Small intestine (tissue), 7 donors: ENCODE data around the gene MIOS. TPM values are rescaled to one million over a fixed set of nuclear protein-coding genes. Genes with fewer than 3 reads are reported as not detected.
"Not testable (repeated sequence)": the region's sequence is repeated elsewhere in the genome, so short reads cannot be mapped to it uniquely, and the experiment has no call there.

ENCODE experiments used
- DNase-seq, 2 donors: peaks; one replicate each; pipeline versions ENCODE4 v3.0.0 to v3.0.0-alpha.2; 2013
- FAIRE-seq: peaks from 2 replicates; lab custom pipeline; 2012; peaks lifted over from hg19 to GRCh38; lab: Jason Lieb, UNC
- H3K27ac ChIP-seq, 3 donors: one replicate each; pipeline ENCODE4 v1.5.1; 2013; ENCODE audit warnings: low read length in 2 of 3, mild to moderate bottlenecking in 2 of 3, control low read depth in 1 of 3, inconsistent platforms in 1 of 3, low read depth in 1 of 3, moderate library complexity in 1 of 3
- H3K27me3 ChIP-seq, 3 donors: one replicate each; pipeline ENCODE4 v1.6.1; 2013; ENCODE audit warnings: low read length in 3 of 3, inconsistent platforms in 1 of 3; ENCODE audit not compliant: control insufficient read depth in 3 of 3, insufficient read depth in 3 of 3
- H3K36me3 ChIP-seq, 3 donors: one replicate each; pipeline ENCODE4 v1.6.1; 2013; ENCODE audit warnings: low read length in 3 of 3, inconsistent platforms in 1 of 3, low read depth in 1 of 3, mild to moderate bottlenecking in 1 of 3, moderate library complexity in 1 of 3; ENCODE audit not compliant: control insufficient read depth in 3 of 3, insufficient read depth in 2 of 3
- H3K4me1 ChIP-seq, 3 donors: one replicate each; pipeline ENCODE4 v1.6.1; 2013; ENCODE audit warnings: low read length in 2 of 3, inconsistent platforms in 1 of 3, low read depth in 1 of 3, mild to moderate bottlenecking in 1 of 3, moderate library complexity in 1 of 3; ENCODE audit not compliant: control insufficient read depth in 3 of 3, insufficient read depth in 2 of 3
- H3K4me3 ChIP-seq, 3 donors: one replicate each; pipeline ENCODE4 v1.5.1; 2013; ENCODE audit warnings: low read length in 3 of 3, control low read depth in 1 of 3, inconsistent platforms in 1 of 3, low read depth in 1 of 3, mild to moderate bottlenecking in 1 of 3, moderate library complexity in 1 of 3
- H3K9me3 ChIP-seq, 2 donors: one replicate each; pipeline ENCODE4 v1.6.1; 2013; ENCODE audit warnings: low read depth in 1 of 2, low read length in 1 of 2; ENCODE audit not compliant: control insufficient read depth in 2 of 2, insufficient read depth in 1 of 2
- WGBS, 3 donors: extraction: QIAGEN DNeasy Blood & Tissue Kit; methylation state at CpG; one replicate each; pipeline ENCODE4 v1.1.7; 2013; 5-methylcytosine and 5-hydroxymethylcytosine counted together
- polyA plus RNA-seq, 4 donors: library from polyadenylated mRNA; stranded (reverse) in 3 of 4; unstranded in 1 of 4; fragments of 200-250 nt in 3 of 4; fragments of 120-200 nt in 1 of 4; gene quantifications; one replicate each; pipeline versions ENCODE4 v1.2.1 to v1.2.3, GENCODE V29; 2013
- donor health status: healthy with polysubstance abuse.
- donor health status: control.
- donor health status: control.
- donor health status: Bipolar disorder and iron deficiency.
- donor health status: healthy.

The MIOS gene
- polyA plus RNA-seq, 4 donors, result 10.5 to 20.0 (median 12.3) TPM

DNA sequence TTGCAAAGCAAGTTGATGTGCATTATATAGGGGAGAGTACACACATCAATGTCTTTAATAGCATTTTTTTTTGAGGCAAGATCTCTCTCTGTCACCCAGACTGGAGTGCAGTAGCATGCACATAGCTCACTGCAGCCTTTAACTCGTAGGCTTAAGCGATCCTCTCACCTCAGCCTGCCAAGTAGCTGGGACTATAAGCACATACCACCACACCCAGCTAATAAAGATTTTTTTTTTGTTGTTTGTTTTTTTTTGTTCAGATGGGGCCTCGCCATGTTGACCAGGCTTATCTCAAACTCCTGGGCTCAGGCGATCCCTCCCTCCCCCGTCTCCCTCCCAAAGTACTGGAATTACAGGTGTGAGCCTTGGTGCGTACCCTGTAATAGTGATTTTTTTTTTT, 75.4 kb downstream of the MIOS start:
- Histone ChIP-seq H3K4me3 (peak overlapping the region in 2 of 3 donors; percentile 5 to 28), H3K27me3 (no peaks in the 10 kb centered on the region), H3K4me1 (peaks cover 0 to 3% (median 0%) of the 10 kb centered on the region in 3 donors), H3K27ac (peak overlapping the region in 1 of 3 donors; percentile 95), H3K9me3 (peaks cover 0 to 11% of the 10 kb centered on the region in 2 donors), H3K36me3 (peaks cover 0 to 10% (median 0%) of the 10 kb centered on the region in 3 donors)
- FAIRE-seq (no peak), DNase-seq (peak; percentile 65 to 70)
- WGBS, 3 donors, result 15 to 67% (median 38%) methylated on average over 6 of the region's 6 CpGs

DNA sequence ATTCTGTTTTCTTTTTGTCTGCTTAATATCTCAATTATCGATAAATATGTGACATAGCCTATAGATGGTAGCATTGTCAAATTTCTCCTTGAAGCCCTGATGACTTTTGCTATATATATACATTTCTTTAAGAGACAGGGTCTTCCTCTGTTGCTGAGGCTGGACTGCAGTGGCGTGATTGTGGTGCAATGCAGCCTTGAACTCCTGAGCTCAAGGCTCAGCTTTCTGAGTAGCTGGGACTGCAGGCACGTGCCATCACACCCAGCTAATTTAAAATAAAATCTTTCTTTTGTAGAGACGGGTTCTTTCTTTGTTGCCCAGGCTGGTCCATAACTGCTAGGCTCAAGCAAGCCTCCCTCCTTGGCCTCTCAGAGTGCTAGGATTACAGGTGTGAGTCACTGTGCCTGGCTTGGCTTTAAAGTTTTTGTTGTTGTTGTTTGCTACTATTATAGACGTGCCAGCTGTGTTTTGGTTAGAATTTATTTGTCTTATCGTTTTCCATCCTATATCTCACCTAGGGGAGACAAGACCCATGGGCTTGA, 80.9 kb downstream of the MIOS start:
- H3K4me3 ChIP-seq, result no peak overlapping the region
- DNase-seq, result no peak

DNA sequence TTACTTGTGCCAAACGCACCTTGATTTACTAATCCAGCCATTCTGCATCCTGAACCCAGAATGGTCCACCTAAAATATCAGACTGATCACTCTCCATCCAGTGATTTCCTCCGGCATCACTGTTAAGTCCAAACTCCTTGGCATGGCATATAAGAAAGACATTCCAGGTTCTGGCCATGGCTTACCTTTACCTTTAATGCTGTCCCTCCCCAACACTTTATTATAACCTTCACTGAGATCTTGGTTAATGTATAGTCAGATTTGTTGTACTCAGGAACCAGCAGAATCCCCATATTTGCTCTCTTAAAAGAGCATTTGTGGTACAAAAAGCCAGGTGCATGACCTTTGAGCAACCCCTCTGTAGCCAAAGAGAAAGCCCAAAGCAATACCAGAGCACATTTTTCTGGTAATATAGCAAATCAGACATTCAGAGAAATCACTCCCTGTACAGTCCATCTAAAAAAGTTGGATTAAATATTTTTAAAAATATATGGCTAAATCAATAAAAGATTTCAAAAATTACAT, 84.1 kb downstream of the MIOS start:
- Histone ChIP-seq H3K4me1 (peaks cover 0 to 5% (median 0%) of the 10 kb centered on the region in 3 donors), H3K9me3 (peaks cover 0 to 10% of the 10 kb centered on the region in 2 donors), H3K27ac (no peak overlapping the region), H3K36me3 (peaks cover 0 to 6% (median 0%) of the 10 kb centered on the region in 3 donors), H3K27me3 (no peaks in the 10 kb centered on the region), H3K4me3 (no peak overlapping the region)
- 83 to 96% (median 91%) methylated on average over 2 of the region's 2 CpGs for WGBS, 3 donors
- FAIRE-seq (no peak), DNase-seq (no peak)

More for the DNA sequence above, 80.9 kb downstream of the MIOS start:
- Histone ChIP-seq H3K36me3 (peaks cover 0 to 10% (median 0%) of the 10 kb centered on the region in 3 donors), H3K4me1 (peaks cover 0 to 5% (median 0%) of the 10 kb centered on the region in 3 donors), H3K27me3 (no peaks in the 10 kb centered on the region), H3K9me3 (peaks cover 0 to 11% of the 10 kb centered on the region in 2 donors), H3K27ac (no peak overlapping the region)
- 70 to 77% (median 74%) methylated on average over 6 of the region's 6 CpGs for WGBS, 3 donors
- no peak for FAIRE-seq

DNA sequence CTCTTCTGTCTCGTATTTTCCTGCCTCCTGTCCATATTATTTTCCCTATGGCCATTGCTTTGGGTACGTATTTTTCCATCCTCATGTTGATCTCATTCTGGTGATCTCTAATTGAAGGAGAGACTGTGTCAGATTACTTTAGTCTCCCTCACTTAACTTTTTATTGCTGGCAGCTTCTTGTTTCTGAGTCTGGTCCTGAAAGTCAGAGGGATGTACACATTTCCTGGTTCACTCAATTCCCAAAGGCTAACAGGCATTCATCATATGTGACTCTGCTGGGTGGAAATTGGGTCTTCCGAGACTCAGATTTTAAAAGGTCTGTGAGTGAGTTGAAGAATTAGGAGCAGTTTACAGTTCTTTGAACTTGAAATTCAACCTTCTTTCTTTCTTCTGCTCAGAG, 84.8 kb downstream of the MIOS start:
- H3K9me3 ChIP-seq, result peaks cover 0 to 4% of the 10 kb centered on the region in 2 donors

DNA sequence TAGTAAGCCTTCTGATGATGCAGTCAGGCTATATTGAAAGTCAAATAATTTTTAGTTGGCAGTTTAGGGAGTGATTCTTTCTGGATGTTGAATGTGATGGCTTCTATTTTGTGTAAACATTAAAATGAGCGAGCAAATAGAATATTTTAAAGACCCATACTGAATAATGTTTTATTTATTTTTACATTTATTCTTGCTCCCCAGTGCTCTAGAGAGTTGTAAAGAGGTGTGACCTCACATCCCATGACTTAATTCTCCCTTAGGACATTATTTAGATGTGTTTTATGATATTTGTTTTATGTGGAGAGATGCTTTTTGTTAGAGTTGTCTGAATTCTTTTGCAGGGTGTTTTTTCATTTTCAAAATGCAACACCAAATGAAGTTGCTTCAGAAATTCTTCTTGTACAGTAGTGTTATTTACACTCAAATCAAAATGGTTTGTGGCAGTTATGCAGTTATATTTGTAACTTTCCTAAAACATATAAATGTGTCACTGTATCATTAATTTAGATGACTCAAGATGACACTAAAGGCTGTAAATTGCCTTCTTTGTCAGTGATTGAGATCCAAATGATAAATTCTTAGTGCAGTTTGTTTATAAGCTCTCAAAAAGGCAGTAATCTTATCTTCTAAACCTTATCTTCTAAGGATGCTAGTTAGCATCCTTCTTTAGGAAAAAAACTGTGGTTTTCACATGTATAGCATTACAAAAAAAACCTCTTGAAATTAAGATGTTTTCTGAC, 86.3 kb downstream of the MIOS start:
- FAIRE-seq (no peak), DNase-seq (no peak)
- Histone ChIP-seq H3K27ac (no peak overlapping the region), H3K4me3 (no peak overlapping the region), H3K4me1 (peaks cover 0 to 5% (median 0%) of the 10 kb centered on the region in 3 donors), H3K9me3 (no peaks in the 10 kb centered on the region), H3K36me3 (no peaks in the 10 kb centered on the region), H3K27me3 (no peaks in the 10 kb centered on the region)
- WGBS, 3 donors, result 75 to 91% (median 89%) methylated on average over 1 of the region's 1 CpG

More for the DNA sequence above, 84.8 kb downstream of the MIOS start:
- Histone ChIP-seq H3K27me3 (no peaks in the 10 kb centered on the region), H3K36me3 (peaks cover 0 to 3% (median 0%) of the 10 kb centered on the region in 3 donors), H3K27ac (no peak overlapping the region), H3K4me3 (no peak overlapping the region), H3K4me1 (peaks cover 0 to 5% (median 0%) of the 10 kb centered on the region in 3 donors)
- no peak for DNase-seq
- WGBS, 3 donors, result 71 to 92% (median 83%) methylated on average over 3 of the region's 3 CpGs
- no peak for FAIRE-seq

DNA sequence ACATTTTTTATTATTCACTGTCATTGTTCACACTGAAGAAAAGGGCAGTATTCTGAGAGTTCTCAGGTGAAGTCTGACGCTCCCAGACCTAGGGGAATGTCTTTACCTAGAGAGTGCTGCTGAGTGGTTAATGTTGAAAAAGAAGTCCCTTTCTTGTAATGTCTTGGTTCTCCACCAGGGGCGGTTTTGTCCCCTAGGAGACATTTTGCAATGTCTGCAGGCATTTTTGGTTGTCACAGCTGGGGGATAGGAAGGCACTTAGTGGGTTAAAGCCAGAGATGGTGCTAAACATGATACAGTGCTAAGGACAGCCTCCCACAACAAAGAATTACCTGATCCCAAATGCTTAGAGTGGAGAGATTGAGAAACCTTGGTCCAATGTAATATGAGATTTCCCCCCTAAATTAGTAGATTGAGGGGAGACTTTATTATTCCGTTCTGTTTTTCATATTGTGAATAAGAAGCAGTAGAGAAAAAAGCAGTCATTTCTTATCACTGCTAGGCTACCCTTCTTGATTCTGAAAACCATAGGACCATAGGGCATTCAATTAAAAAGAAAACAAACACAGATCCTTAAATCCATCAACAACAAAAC, 87.0 kb downstream of the MIOS start:
- WGBS, 3 donors, result 76 to 80% (median 77%) methylated on average over 3 of the region's 3 CpGs
- peak in 1 of 2 donors; percentile 11 for DNase-seq

DNA sequence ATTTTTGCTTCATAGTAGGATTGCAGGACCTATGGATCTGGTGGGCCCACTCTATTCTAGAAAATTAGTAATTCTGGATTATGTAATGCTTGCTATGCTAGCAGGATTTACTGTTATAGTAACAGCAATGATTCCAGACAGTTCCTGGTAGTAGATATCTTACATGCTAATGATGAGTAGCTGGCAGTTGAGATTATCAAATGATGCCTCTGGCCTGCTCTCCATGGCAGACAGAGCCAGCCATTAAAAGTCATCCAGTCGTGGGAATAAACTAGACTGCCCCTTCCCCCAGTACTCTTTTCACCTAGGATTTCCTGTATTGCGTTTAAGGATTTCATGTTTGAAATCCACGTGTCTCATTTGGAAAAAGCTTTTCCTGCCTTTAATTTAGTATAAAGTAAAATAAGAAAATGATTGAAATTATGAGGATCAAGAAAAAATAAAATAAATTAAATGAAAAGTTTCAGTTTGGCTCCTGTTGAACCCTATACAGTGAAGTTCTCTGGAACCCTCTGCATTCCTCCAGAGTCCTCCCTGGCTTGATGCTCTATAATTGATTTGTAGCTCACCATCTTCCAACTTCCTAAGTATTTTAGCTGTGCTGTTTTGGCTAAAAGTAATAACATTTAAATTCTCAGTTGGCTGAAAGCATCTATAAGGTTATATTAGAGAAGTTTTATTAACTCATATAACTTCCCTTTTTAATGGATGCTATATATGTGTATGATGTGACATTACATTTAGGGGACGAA, 88.5 kb downstream of the MIOS start:
- DNase-seq, result no peak
- H3K36me3 ChIP-seq, result no peaks in the 10 kb centered on the region
- H3K4me1 ChIP-seq, result peaks cover 0 to 5% (median 0%) of the 10 kb centered on the region in 3 donors
- WGBS, 3 donors, result 77 to 90% (median 85%) methylated on average over 4 of the region's 4 CpGs
- H3K9me3 ChIP-seq, result no peaks in the 10 kb centered on the region
- no peaks in the 10 kb centered on the region for H3K27me3 ChIP-seq
- no peak overlapping the region for H3K27ac ChIP-seq
- no peak overlapping the region for H3K4me3 ChIP-seq
- no peak for FAIRE-seq

More for the DNA sequence above, 87.0 kb downstream of the MIOS start:
- Histone ChIP-seq H3K4me3 (no peak overlapping the region), H3K4me1 (peaks cover 0 to 5% (median 0%) of the 10 kb centered on the region in 3 donors), H3K9me3 (no peaks in the 10 kb centered on the region), H3K27ac (no peak overlapping the region), H3K36me3 (no peaks in the 10 kb centered on the region), H3K27me3 (no peaks in the 10 kb centered on the region)
- FAIRE-seq, result no peak

DNA sequence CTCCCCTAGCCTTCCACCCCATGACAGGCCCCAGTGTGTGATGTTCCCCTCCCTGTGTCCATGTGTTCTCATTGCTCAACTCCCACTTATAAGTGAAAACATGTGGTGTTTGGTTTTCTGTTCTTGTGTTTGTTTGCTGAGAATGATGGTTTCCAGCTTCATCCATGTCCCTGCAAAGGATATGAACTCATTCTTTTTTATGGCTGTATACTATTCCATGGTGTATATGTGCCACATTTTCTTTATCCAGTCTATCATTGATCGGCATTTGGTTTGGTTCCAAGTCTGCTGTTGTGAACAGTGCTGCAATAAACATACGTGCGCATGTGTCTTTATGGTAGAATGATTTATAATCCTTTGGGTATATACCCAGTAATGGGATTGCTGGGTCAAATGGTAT, 89.8 kb downstream of the MIOS start:
- not testable (repeated sequence) for H3K27ac ChIP-seq, H3K9me3 ChIP-seq, H3K4me3 ChIP-seq, H3K36me3 ChIP-seq, FAIRE-seq, DNase-seq, H3K4me1 ChIP-seq, H3K27me3 ChIP-seq
- WGBS, 3 donors, result 97 to 98% (median 98%) methylated on average over 3 of the region's 3 CpGs
